Measurements from ENCODE around the gene SMYD3.

SMYD3 gene

DNA sequence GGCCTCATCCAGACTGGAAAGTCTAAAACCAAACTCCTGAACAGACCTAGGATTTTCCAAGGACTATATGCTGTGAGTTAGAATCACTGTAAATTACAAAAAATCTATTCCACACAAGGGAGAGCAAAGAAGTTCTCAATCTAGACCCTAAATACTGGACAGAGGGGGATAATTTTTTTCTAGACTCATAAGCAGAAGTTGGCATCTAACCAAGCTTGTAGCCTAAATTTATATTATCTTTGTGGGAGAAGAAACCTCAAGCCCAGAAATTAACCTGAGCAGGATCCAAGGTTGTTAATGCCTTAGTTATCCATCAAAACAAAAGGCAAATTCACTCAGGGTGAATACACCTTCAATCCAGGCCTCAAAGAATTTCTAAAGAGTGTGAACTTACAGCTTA lies 290.2 kb downstream of the SMYD3 start:
- FAIRE-seq, result no peak

DNA sequence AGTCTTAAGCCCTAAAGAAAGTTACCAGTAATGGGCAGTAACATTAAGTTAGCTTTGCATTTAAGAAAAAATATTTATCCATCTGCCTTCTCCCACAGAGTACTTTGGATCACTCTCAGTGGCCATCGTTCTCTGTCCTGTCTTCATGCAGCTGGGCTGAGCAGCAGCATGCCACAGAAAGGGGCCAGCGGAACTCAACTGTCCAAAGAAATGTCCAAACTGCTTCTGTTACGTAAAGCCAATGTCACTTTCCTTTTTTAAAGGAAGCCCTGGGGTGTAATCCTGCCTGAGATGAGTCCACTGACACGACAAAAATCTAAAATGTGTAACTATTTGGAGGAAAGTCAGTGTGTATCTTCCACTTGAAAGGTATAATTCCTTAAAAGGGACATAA lies 291.6 kb downstream of the SMYD3 start:
- DNase-seq (ENCODE audit: low spot score) (no peak), FAIRE-seq (no peak)

More for the DNA sequence above, 290.2 kb downstream of the SMYD3 start:
- no peak for DNase-seq (ENCODE audit: low spot score)

- no peak for FAIRE-seq
- DNase-seq (ENCODE audit: low spot score), result peak; percentile 69
These were observed 292.2 kb downstream of the SMYD3 start for GRCh38 chr1:246214708-246215509.

GRCh38 chr1:246213947-246214346 lies 293.1 kb downstream of the SMYD3 start:
- FAIRE-seq, result no peak

GRCh38 chr1:246213502-246213901 lies 293.6 kb downstream of the SMYD3 start:
- FAIRE-seq, result no peak

More at GRCh38 chr1:246213947-246214346, 293.1 kb downstream of the SMYD3 start:
- no peak for DNase-seq (ENCODE audit: low spot score)

DNA sequence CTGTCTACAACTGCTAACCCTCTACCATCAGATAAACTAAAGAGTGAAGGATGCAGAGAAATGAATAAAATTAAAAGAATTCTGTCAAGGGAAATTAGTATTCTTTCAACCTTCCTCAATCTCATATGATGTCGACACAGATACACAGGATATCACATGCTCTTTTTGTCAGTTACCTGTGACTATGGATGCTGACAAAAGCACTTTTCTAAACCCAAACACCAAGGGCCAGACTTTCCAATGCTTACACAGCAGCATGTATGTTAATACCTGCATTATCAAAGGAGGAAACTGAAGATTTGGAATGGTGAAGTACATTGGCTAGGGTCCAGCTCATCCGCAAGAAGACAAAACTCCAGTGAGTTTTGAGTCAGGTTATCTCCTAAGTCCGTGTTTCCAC lies 294.0 kb downstream of the SMYD3 start:
- no peak for DNase-seq (ENCODE audit: low spot score)
- no peak for FAIRE-seq

More at GRCh38 chr1:246213502-246213901, 293.6 kb downstream of the SMYD3 start:
- no peak for DNase-seq (ENCODE audit: low spot score)

DNA sequence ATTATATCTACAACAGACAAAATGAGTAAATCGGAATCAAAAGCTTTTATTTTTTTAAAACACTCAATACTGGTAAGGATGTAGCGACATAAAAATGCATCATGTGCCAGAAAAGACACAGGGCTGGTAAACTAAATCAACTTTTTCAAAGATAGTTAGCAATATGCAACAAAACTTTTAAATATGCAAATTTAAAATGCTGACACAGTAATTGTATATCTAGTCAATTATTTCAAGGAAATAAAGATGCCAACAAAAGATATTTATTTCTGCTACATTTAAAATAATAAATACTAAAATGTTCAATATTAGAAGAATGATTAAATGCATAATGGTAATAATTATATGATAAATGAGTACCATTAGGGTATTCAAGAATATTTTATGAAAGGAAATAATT lies 295.1 kb downstream of the SMYD3 start:
- DNase-seq (ENCODE audit: low spot score) (no peak), FAIRE-seq (no peak)

DNA sequence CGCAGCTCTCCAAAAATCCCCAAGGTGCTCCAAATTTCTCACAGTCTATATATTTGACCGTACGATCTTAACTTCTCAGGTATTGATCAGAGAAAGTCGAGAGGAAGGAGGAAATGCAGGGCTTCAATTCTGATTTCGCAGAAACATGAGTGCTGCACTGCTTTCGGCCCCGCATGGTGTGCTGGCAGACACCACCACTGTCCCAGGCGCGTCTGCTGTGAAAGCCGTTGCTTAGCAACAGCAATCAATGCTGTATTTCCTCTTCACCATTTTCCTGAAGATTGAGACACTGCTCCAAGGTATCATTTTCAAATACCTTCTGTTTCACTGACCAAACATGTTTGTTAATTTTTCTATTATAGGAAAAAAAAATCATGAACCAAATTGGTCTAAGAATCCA lies 296.3 kb downstream of the SMYD3 start:
- FAIRE-seq, result no peak
- no peak for DNase-seq (ENCODE audit: low spot score)

DNA sequence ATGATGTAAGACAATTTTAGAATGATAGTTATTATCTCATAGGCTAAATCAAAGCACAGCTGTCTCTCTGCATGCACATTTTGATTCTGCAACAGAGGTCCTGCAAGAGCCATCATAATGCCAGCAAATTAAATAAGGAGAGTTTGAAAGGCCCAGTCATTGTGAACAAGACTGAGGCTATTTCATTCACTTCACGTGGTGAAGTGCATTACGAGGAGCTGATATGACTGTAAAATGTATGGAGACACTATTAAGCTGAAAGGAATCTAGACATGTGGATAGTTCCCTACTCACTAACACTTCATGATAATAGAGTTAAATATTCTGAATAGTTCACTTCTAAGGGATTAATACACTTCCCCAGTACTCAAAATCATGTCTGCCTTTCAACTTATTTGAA lies 299.0 kb downstream of the SMYD3 start:
- FAIRE-seq (no peak), DNase-seq (ENCODE audit: low spot score) (no peak)

- FAIRE-seq, result no peak
- no peak for DNase-seq (ENCODE audit: low spot score)
These were observed 303.9 kb downstream of the SMYD3 start for GRCh38 chr1:246203180-246203579.

GRCh38 chr1:246200738-246201137 lies 306.3 kb downstream of the SMYD3 start:
- no peak for FAIRE-seq
- DNase-seq (ENCODE audit: low spot score), result no peak

DNA sequence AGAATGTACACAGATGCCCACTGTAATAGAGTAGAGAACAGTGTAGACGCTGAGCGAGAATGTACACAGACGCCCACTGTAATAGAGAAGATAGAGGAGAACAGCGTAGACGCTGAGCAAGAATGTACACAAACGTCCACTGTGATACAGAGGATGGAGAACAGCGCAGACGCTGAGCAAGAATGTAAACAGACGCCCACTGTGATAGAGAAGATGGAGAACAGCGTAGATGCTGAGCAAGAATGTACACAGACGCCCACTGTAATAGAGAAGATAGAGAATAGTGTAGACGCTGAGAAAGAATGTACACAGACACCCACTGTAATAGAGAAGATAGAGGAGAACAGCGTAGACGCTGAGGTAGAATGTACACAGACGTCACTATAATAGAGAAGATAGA lies 306.9 kb downstream of the SMYD3 start:
- DNase-seq (ENCODE audit: low spot score) (no peak), FAIRE-seq (no peak)

DNA sequence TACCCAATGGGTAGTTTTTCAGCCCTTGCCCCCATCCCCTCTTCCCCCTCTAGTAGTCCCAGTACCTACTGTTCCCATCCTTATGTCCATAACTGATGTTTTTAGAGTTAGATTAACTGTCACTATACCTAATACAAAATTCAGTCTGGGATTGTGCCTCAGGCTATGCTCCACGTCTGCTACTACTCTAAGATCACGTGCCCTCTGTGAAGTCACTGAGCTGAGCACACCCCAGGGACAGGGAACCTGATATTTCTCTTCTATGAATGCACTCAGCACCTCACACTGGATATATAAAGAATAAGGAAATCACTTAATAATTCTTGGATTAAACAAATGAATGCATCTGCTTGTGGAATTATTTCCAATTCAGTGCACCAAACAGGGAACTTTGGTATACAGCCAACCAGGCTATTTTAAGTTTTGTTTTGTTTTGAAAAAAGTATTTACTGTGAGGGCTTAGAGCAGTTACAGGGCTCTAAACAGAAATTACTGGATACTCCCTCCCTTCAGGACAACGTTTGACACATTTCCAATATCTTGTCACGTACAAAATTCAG lies 307.9 kb downstream of the SMYD3 start:
- no peak for DNase-seq (ENCODE audit: low spot score)
- FAIRE-seq, result no peak

DNA sequence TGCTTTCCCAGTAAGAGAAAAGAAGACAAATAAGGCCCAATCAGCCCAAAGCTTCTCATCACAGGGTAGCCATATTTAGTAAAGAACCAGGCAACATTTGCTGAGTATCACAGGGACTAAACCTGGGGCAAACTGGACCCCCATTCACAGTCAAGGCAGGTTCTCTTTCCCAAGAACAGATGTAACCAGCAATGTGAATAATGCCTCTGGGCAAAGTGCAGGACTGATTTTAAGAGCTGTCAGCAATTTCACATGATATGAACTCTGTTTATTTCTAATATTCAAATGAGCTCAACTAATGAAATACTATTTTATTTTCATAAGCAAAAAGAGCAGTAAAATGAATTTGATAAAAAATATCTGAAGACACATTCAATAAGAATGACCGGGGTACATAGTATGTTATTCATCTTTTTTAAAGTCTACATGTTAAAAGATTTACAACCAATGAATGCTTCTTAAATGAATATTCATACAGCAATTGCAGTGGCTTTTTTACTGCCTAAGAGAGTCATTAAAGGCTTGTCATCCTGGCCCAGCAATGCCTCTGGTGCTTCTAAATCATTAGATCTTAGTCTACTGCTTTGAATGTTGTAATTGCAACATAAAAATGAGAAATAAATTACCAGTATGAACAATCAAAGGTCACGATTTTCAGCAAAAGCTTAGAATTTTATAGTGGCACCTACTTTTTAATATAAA lies 308.8 kb downstream of the SMYD3 start:
- FAIRE-seq (no peak), DNase-seq (ENCODE audit: low spot score) (no peak)

DNA sequence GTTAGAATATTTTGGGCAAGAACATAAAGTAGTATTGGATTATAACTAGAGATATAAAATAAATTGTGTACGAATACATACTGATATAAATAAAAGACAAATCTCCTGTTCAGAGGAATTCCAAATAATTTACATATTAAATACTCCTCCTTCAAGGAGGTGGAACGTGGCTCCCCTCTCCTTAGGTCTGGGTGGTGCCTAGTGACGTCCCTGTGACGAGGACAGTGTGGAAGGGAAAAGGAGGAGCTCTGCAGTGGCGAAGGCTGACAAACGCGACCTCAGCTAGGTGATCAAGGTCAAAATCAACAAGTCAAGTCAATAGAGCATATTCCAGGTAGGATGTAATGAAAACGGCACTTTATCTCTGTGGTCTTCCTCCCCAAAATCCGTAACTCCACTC lies 310.0 kb downstream of the SMYD3 start:
- DNase-seq (ENCODE audit: low spot score), result no peak
- FAIRE-seq, result no peak

DNA sequence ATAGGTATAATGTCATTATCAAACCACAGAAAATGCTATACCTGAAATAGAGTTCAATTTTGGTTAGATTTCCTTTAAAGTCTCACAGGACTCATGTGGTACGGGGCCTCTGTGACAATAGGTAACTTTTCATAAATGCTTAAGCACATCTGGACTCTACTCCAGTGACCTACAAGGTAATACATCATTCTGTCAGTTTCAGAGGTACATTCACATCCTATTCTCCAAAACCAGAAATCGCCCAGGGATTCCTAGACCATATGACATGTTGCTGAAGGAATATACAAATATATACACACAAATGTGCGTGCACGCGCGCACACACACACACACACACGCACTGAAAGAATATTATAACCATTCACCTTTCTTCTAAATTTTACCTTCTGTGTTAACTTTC lies 311.8 kb downstream of the SMYD3 start:
- no peak for FAIRE-seq

GRCh38 chr1:246193537-246193936 lies 313.5 kb downstream of the SMYD3 start:
- FAIRE-seq (no peak), DNase-seq (ENCODE audit: low spot score) (no peak)

More for the DNA sequence above, 311.8 kb downstream of the SMYD3 start:
- DNase-seq (ENCODE audit: low spot score), result no peak

DNA sequence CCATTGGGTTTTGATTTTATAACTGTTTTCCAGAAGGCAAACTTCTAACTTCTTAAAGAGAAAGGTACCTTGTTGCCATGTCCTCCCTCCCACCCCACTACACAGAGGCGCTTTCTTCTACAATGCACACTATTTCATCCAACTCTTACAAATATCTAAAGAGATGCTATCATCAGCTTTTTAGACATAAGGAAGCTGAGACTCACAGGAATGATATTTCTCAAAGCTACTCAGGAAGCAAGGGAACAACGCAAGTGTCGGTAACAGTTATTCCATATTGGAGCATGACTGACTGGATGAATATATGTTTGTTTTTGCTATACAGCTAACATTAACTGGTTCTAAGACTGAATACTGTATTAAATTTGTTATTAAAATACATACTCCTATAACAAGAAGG lies 318.0 kb downstream of the SMYD3 start:
- no peak for FAIRE-seq
- DNase-seq (ENCODE audit: low spot score), result no peak

GRCh38 chr1:246187834-246188372 lies 319.2 kb downstream of the SMYD3 start:
- FAIRE-seq (no peak), DNase-seq (ENCODE audit: low spot score) (no peak)

DNA sequence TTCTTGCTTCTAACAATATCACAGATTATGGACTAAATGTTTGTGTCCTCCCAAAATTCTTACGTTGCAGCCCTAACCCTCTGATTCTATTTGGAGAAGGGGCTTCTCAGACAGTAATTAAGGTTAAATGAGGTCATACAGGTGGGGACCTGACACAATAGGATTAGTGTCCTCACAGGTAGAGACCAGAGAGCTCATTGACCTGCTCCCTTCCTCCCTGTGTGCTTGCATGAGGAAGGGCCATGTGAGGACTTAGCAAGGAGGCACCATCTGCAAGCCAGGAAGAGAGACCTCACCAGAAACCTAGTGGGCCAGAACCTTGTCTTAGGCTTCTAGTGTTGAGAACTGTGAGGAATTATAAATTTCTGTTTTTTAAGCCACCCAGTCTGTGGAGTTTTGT lies 322.6 kb downstream of the SMYD3 start:
- no peak for FAIRE-seq

GRCh38 chr1:246182149-246182851 lies 324.8 kb downstream of the SMYD3 start:
- DNase-seq (ENCODE audit: low spot score) (no peak), FAIRE-seq (no peak)

More for the DNA sequence above, 322.6 kb downstream of the SMYD3 start:
- DNase-seq (ENCODE audit: low spot score), result no peak

- DNase-seq (ENCODE audit: low spot score) (no peak), FAIRE-seq (no peak)
These were observed 325.8 kb downstream of the SMYD3 start for GRCh38 chr1:246181241-246181640.

Data from urothelium cell line (cell line).